Endothelial cell (in vitro differentiated cells): ENCODE data around the gene HNRNPLL. TPM values are rescaled to one million over a fixed set of nuclear protein-coding genes. Genes with fewer than 3 reads are reported as not detected.

Experiments
- DNase-seq: peaks from one replicate; pipeline ENCODE4 v3.0.0; 2021; ENCODE audit warnings: low spot score
- H3K27ac Mint-ChIP-seq: one replicate; pipeline ENCODE4 v1.8.0; 2021; ENCODE audit warnings: mixed read lengths, inconsistent platforms; ENCODE audit not compliant: unreplicated experiment
- H3K27me3 Mint-ChIP-seq: one replicate; pipeline ENCODE4 v1.8.0; 2021; ENCODE audit warnings: mild to moderate bottlenecking, moderate library complexity, mixed read lengths, inconsistent platforms; ENCODE audit not compliant: unreplicated experiment
- H3K36me3 Mint-ChIP-seq: one replicate; pipeline ENCODE4 v1.8.0; 2021; ENCODE audit warnings: mild to moderate bottlenecking, low read depth, mixed read lengths, inconsistent platforms; ENCODE audit not compliant: unreplicated experiment
- H3K4me1 Mint-ChIP-seq: one replicate; pipeline ENCODE4 v1.8.0; 2021; ENCODE audit warnings: mild to moderate bottlenecking, mixed read lengths, inconsistent platforms; ENCODE audit not compliant: unreplicated experiment
- H3K4me3 Mint-ChIP-seq: one replicate; pipeline ENCODE4 v1.8.0; 2021; ENCODE audit warnings: mild to moderate bottlenecking, mixed read lengths, inconsistent platforms; ENCODE audit not compliant: unreplicated experiment
- H3K9me3 Mint-ChIP-seq: one replicate; pipeline ENCODE4 v1.8.0; 2021; ENCODE audit warnings: mixed read lengths, inconsistent platforms; ENCODE audit not compliant: unreplicated experiment
- total RNA-seq: library from RNA; stranded (reverse); fragmentation: NEBNext Ultra II Directional; extraction: Animal tissue kit (Norgen Biotek cat#: 25700); gene quantifications from one replicate; pipeline ENCODE4 v1.2.1, GENCODE V29; 2021; ENCODE audit not compliant: unreplicated experiment
- TF ChIP-seq, protein P1 (sequence below): fragments of 200-600 bp; sonication (generic); IDR thresholded peaks from one replicate; pipeline ENCODE4 v1.5.0; 2021; ENCODE audit warnings: antibody characterized with exemption; ENCODE audit not compliant: unreplicated experiment

The HNRNPLL gene
- total RNA-seq, 1 donor from 2014 or later = 57.1 TPM

DNA sequence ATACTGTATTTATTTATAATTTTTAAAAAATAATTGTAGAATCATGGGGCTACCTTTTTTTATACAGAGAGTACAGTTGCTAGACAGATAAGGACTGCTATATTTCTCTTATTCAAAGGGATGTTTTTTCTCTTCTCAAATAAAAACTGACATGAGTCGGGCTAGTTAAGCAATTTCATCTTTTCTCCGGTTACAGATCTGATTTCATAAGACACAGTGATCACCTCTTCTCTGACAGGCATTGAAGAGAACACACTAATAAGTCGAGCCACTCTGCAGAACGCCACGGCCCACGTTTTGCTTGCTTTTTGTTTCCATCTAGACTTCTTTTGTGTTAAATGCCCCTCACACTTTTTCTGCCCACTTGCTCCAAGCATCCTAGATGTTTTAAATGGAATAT, 85.4 kb downstream of the HNRNPLL start:
- DNase-seq = no peak
- TF ChIP-seq, protein P1, sequence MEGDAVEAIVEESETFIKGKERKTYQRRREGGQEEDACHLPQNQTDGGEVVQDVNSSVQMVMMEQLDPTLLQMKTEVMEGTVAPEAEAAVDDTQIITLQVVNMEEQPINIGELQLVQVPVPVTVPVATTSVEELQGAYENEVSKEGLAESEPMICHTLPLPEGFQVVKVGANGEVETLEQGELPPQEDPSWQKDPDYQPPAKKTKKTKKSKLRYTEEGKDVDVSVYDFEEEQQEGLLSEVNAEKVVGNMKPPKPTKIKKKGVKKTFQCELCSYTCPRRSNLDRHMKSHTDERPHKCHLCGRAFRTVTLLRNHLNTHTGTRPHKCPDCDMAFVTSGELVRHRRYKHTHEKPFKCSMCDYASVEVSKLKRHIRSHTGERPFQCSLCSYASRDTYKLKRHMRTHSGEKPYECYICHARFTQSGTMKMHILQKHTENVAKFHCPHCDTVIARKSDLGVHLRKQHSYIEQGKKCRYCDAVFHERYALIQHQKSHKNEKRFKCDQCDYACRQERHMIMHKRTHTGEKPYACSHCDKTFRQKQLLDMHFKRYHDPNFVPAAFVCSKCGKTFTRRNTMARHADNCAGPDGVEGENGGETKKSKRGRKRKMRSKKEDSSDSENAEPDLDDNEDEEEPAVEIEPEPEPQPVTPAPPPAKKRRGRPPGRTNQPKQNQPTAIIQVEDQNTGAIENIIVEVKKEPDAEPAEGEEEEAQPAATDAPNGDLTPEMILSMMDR = no peak
- Mint-ChIP-seq H3K27ac (no peak overlapping the region), H3K4me3 (no peak overlapping the region), H3K36me3 (no peaks in the 10 kb centered on the region), H3K27me3 (no peaks in the 10 kb centered on the region), H3K4me1 (no peaks in the 10 kb centered on the region), H3K9me3 (no peaks in the 10 kb centered on the region)

DNA sequence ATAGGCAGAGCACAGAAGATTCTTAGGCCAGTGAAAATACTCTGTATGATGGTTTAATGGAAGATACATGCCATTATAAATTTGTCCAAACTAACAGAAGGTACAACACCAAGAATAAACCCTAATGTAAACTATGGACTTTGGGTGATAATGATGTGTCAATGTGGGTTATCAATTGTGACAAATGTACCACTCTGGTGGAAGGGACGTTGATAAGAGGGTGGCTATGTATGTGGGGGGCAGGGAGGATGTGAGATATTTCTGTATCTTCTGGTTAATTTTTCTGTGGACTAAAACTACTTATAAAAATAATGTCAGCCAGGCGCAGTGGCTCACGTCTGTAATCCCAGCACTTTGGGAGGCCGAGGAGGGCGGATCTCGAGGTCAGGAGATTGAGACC, 86.2 kb downstream of the HNRNPLL start:
- no peak overlapping the region for H3K4me3 Mint-ChIP-seq
- TF ChIP-seq, protein P1 = no peak
- no peak for DNase-seq
- H3K36me3 Mint-ChIP-seq = no peaks in the 10 kb centered on the region
- H3K27ac Mint-ChIP-seq = no peak overlapping the region
- no peaks in the 10 kb centered on the region for H3K27me3 Mint-ChIP-seq
- H3K9me3 Mint-ChIP-seq = no peaks in the 10 kb centered on the region
- H3K4me1 Mint-ChIP-seq = no peaks in the 10 kb centered on the region

DNA sequence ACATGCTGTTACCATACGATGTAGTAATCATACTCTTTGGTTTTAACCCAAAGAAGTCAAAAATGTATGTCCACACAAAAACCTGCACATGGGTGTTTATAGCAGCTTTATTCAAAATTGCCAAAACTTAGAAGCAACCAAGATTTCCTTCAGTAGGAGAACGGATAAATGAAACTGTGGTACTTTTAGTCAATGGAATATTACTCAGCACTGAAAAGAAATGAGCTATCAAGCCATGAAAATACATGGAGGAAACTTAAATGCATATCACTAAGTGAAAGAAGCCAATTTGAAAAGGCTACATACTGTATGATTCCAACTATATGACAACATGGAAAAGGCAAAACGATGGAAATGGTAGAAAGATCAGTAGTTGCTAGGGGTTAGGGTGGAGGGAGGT, 86.6 kb downstream of the HNRNPLL start:
- Mint-ChIP-seq H3K4me1 (no peaks in the 10 kb centered on the region), H3K36me3 (no peaks in the 10 kb centered on the region), H3K27me3 (no peaks in the 10 kb centered on the region), H3K27ac (no peak overlapping the region), H3K9me3 (no peaks in the 10 kb centered on the region), H3K4me3 (no peak overlapping the region)
- no peak for DNase-seq
- TF ChIP-seq, protein P1 = no peak

DNA sequence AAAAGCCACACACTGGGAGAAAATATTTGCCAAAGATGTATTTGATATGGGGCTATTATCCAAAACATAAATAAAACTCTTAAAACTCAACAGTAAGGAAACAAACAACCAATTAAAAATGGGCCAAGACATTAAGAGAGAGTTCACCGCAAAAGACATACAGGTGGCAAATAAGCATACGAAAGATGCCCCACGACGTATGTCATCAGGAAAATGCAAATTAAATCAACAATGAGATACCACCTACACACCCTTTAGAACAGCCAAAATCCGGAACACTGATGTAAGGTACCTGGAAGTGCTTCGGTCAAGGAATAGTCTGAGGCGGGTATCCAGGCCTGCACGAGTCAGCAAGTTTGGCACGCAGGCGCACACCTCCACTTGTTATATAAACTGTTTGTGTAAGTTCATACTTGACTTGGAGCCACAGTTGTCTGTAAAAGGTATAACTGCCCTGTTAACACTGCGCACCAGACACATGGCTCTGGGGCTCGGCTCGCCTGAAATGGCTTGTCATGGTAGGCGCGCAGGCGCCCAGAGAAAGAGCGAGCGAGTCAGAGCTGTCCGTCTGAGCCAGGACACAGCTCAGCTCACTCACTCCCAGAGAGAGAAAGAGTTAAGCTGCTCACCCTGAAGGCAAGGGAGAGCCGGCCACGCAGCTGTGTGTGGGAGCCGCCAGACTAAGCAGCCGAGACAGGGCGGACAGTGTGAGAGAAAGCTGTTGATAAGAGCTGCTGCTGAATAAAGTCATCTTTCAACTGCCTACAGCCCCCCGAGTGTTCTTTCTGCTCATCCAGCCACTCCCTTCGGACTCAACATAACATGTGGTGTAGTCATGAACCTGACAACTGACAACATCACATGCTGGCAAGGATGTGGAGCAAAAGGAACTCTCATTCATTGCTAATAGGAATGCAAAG, 87.3 kb downstream of the HNRNPLL start:
- Mint-ChIP-seq H3K4me1 (no peaks in the 10 kb centered on the region), H3K4me3 (no peak overlapping the region), H3K36me3 (no peaks in the 10 kb centered on the region), H3K27me3 (no peaks in the 10 kb centered on the region), H3K27ac (no peak overlapping the region), H3K9me3 (no peaks in the 10 kb centered on the region)
- DNase-seq = no peak
- TF ChIP-seq, protein P1 = no peak

DNA sequence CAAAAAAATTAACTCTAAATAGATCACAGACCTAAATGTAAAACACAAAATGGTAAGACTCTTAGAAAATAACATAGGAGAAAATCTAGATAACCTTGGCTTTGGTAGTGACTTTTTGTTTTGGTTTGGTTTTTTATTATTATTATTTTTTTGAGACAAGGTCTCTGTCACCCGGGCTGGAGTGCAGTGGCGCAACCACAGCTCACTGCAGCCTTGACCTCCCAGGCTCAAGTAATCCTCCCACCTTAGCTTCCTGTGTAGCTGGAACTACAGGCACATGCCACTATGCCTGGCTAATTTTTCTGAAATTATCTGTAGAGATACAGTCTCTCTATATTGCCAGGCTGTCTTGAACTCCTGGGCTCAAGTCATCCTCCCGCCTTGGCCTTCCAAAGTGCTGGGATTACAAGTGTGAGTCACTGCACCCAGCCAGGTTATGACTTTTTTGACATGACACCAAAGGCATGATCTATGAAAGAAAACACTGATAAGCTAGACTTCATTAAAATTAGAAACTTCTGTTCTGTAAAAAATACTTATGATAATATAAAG, 88.0 kb downstream of the HNRNPLL start:
- no peaks in the 10 kb centered on the region for H3K36me3 Mint-ChIP-seq

More for the DNA sequence above, 88.0 kb downstream of the HNRNPLL start:
- DNase-seq = no peak
- H3K27me3 Mint-ChIP-seq = no peaks in the 10 kb centered on the region
- H3K27ac Mint-ChIP-seq = no peak overlapping the region
- no peaks in the 10 kb centered on the region for H3K4me1 Mint-ChIP-seq
- TF ChIP-seq, protein P1 = no peak
- H3K4me3 Mint-ChIP-seq = no peak overlapping the region
- H3K9me3 Mint-ChIP-seq = no peaks in the 10 kb centered on the region
